ENCODE data around the gene AFG3L2. TPM values are rescaled to one million over a fixed set of nuclear protein-coding genes. Genes with fewer than 3 reads are reported as not detected.
"Not testable (repeated sequence)": the region's sequence is repeated elsewhere in the genome, so short reads cannot be mapped to it uniquely, and the experiment has no call there.

AFG3L2 gene
- total RNA-seq, 1 donor, result 52.1 TPM

DNA sequence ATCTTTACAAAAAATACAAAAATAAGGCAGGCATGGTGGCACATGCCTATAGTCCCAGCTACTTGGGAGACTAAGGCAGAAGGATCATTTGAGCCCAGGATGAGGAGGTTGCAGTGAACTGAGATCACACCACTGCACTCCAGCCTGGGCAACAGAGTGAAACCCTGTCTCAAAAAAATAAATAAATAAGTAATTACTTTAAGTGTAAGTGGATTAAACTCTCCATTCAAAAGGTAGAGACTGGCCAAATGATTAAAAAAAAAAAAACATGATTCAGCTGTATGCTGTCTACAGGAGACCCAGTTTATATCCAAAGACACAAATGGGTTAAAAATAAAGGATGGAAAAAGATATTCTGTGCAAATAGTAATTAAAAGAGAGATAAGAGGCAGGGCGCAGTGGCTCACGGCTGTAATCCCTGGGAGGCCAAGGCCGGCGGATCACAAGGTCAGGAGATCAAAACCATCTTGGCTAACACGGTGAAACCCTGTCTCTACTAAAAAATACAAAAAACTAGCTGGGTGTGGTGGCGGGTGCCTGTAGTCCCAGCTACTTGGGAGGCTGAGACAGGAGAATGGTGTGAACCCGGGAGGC lies 5.3 kb upstream of the AFG3L2 start:
- not testable (repeated sequence) for H3K27me3 ChIP-seq (ENCODE audit: insufficient read depth, low read length); H3K4me3 ChIP-seq (ENCODE audit: low read length); H3K4me1 ChIP-seq (ENCODE audit: insufficient read depth, low read length); H3K9me3 ChIP-seq (ENCODE audit: low read depth, low read length)

DNA sequence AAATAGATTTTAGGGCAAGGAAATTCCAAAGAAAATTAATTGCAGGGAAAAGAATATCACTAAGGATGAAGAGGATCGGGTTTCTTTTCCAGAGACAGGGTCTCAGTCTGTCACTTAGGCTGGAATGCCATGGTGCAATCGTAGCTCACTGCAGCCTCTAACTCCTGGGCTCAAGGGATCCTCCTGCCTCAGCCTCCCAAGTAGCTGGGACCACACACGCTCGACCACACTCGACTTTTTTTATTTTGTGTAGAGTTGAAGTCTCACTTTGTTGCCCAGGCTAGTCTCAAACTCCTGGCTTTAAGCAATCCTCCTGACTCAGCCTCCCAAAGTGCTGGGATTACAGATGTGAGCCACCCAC lies 1.2 kb upstream of the AFG3L2 start:
- not testable (repeated sequence) for H3K9me3 ChIP-seq (ENCODE audit: low read depth, low read length)

DNA sequence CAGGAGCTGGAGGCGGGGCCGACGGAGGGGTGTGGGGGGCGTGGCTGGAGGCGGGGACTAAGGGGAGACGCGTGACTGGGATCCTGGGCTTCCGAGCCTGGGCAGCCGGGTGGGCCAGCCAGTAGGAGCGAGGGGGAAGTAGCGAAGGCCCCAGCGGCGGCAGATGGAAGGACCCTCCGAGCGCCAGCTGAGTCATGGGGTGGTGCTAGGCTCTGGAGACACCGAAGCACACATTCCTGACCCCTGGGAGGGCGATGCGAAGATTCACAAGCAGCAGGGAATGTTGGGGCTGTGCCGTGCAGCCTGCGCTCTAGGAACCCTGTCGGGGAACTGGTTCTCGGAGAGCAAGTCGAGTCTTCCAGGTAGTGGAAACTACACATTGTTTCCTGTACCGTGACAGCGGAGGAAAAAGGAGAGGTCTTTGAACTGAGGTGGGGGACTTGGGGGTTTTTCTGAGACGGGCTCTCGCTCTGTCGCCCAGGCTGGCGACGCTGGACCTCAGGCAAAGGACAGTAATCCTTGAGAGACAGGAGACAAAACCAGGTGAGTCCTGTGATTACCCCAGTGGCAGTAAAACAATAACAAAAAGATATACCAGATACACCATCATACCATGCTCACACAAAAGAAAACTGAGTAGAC lies 650 bp upstream of the AFG3L2 start:
- Histone ChIP-seq H3K4me1 (ENCODE audit: insufficient read depth, low read length) (peaks cover 39% of the 10 kb centered on the region), H3K27me3 (ENCODE audit: insufficient read depth, low read length) (no peaks in the 10 kb centered on the region), H3K9me3 (ENCODE audit: low read depth, low read length) (no peaks in the 10 kb centered on the region), H3K4me3 (ENCODE audit: low read length) (peak overlapping the region; percentile 49)

More for the DNA sequence above, 1.2 kb upstream of the AFG3L2 start:
- H3K27me3 ChIP-seq (ENCODE audit: insufficient read depth, low read length), result not testable (repeated sequence)
- peak overlapping the region; percentile 49 for H3K4me3 ChIP-seq (ENCODE audit: low read length)
- H3K4me1 ChIP-seq (ENCODE audit: insufficient read depth, low read length), result peaks cover 37% of the 10 kb centered on the region

DNA sequence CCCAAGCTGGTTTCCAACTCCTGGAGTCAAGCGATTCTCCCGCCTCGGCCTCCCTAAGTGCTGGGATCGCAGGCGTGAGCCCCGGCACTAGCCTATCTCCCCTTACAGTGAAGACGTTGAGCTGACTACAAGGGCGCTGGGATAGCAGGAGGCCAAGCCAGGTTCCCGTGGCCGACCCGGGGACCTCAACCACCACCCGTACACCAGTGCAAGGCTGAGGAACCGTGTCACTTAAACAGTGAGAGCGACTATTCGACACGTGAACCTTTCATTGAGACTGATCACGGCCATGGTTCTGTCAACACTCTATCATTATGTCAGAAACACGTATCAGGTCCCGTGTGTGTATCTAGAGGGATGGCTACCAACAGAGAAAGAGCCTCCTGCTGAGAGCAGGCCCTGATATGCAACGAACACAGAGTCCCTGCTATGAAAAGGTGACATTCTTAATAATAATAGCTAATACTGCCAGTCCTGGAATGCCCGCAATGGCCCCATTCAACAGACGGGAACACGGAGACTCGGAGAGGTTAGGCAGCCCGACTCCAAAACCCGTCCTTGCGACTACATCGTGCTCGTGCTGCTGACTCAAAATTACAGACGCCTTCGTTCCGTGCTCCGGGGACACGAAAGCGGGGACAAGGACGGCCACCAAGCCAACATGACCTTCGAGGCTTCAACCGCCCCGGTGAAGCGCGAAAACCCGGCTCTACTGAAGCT lies 833 bp downstream of the AFG3L2 start:
- H3K4me3 ChIP-seq (ENCODE audit: low read length), result peak overlapping the region; percentile 82
- H3K9me3 ChIP-seq (ENCODE audit: low read depth, low read length), result no peaks in the 10 kb centered on the region
- H3K27me3 ChIP-seq (ENCODE audit: insufficient read depth, low read length), result no peaks in the 10 kb centered on the region
- peaks cover 39% of the 10 kb centered on the region for H3K4me1 ChIP-seq (ENCODE audit: insufficient read depth, low read length)

DNA sequence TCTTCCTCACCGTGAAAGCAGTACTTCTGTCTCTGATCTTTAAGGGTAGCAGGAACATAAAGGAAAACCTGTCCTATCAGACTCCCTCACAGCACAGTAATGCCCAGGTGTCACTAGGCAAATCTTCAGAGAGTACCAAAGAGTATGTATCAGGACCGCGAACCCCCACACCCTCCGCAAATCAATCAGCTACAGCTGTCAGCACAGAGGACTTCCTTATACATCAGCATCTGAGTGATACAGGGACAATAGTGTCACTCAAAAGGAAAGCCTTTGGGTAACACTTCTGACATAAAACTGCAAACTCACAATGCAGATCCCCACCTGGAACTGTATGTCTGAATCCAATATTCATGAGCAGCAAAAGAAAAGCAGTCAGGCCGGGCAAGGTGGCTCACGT lies 2.6 kb downstream of the AFG3L2 start:
- Histone ChIP-seq H3K27me3 (ENCODE audit: insufficient read depth, low read length) (no peaks in the 10 kb centered on the region), H3K4me1 (ENCODE audit: insufficient read depth, low read length) (peaks cover 39% of the 10 kb centered on the region), H3K4me3 (ENCODE audit: low read length) (no peak overlapping the region), H3K9me3 (ENCODE audit: low read depth, low read length) (no peaks in the 10 kb centered on the region)

DNA sequence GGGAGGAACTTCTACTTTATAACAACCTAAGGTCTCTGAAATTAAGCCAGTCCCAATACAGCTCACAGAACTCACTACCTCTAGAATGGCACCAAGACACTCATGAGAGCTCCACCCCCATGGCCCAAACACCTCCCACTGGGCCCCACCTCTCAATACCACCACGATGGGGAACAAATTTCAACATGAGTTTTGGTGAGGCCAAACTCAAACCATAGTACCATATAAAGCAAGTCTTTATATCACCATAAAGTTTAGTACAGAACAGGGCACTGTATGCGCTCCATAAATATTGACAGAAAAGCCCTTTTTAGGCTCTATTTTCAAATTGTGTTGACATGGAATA lies 3.3 kb downstream of the AFG3L2 start:
- Histone ChIP-seq H3K4me1 (ENCODE audit: insufficient read depth, low read length) (peaks cover 39% of the 10 kb centered on the region), H3K27me3 (ENCODE audit: insufficient read depth, low read length) (no peaks in the 10 kb centered on the region), H3K9me3 (ENCODE audit: low read depth, low read length) (no peaks in the 10 kb centered on the region), H3K4me3 (ENCODE audit: low read length) (no peak overlapping the region)

DNA sequence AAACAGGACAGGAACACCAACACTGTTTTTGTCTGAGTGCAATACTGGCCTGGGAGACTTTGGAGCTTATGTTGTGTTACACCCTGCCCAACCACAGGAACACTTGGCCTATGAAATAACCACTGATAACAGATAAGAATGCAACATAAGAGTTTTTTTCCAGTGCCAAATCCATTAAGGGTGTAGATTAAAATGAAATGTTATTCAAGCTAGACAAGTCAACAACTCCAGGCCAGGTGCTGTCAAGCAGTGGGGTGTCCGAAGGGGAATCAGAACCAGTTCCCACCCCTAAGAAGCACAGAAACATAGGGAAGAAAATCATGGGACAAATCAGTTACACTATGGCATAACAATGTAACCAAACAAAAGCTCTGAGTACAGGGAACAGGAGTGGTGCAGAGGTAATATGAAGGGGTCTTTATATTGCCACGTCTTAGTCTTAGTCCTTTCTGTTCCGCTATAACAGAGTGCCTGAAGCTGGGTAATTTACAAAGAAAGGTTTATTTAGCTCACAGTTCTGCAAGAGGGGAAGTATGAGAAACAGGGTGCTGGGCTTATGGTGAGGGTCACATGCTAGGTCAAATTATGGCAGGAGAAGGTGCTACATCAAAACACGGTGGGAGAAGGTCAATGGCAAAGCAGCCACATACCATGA lies 3.8 kb downstream of the AFG3L2 start:
- H3K27me3 ChIP-seq (ENCODE audit: insufficient read depth, low read length), result no peaks in the 10 kb centered on the region
- H3K4me1 ChIP-seq (ENCODE audit: insufficient read depth, low read length), result peaks cover 39% of the 10 kb centered on the region
- no peaks in the 10 kb centered on the region for H3K9me3 ChIP-seq (ENCODE audit: low read depth, low read length)
- no peak overlapping the region for H3K4me3 ChIP-seq (ENCODE audit: low read length)

DNA sequence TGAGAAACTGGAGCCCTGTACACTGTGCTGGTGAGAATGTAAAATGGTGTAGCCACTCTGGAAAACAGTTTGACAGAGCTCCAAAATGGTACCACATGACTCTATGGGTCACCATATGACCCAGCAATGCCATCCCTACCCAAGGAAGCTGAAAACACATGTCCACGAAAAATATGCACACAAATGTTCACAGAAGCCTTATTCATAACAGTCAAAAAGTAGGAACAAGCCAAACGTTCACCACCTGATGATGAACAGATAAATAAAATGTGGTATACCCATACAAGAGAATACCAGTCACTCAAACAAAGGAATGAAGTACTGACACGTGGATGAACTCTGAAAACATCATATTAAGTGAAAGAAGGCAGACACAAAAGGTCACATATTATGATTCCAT lies 4.6 kb downstream of the AFG3L2 start:
- H3K9me3 ChIP-seq (ENCODE audit: low read depth, low read length), result no peaks in the 10 kb centered on the region
- no peaks in the 10 kb centered on the region for H3K27me3 ChIP-seq (ENCODE audit: insufficient read depth, low read length)
- H3K4me1 ChIP-seq (ENCODE audit: insufficient read depth, low read length), result peaks cover 32% of the 10 kb centered on the region
- no peak overlapping the region for H3K4me3 ChIP-seq (ENCODE audit: low read length)

DNA sequence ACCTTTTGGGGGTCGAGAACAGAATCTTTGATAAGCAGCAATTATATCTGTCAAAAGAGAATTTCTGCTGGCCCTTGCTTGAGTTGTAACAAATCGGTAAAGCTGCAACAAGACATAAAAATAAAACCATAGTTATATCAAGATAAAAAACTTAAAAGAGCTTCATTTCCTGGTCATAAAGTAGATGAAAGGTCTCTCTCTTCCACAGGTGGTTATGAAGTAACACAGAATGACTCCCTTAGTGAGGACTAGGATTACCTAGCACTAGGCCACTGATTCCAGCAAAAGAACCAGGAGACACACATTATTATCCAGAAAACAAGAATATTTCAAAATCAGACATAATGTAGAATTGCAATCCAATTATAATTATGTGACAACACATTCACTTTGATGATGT lies 5.4 kb downstream of the AFG3L2 start:
- Histone ChIP-seq H3K4me3 (ENCODE audit: low read length) (no peak overlapping the region), H3K4me1 (ENCODE audit: insufficient read depth, low read length) (peaks cover 30% of the 10 kb centered on the region), H3K27me3 (ENCODE audit: insufficient read depth, low read length) (no peaks in the 10 kb centered on the region), H3K9me3 (ENCODE audit: low read depth, low read length) (no peaks in the 10 kb centered on the region)

DNA sequence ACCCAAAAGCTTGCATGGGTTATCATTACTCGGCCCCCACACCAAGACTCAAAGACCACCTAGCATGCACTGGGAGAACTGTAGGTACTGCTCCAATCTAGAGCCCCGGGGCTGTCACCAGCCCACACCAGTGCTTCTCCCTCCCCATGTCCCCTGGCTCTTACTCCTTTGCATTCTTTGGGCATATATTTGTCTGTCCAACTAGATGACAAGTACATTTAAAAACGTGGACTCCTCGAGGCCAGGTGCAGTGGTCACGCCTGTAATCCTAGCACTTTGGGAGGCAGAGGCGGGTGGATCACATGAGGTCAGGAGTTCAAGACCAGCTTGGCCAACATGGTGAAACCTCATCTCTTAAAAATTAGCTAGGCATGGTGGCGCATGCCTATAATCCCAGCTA lies 7.8 kb downstream of the AFG3L2 start:
- Histone ChIP-seq H3K9me3 (ENCODE audit: low read depth, low read length) (no peaks in the 10 kb centered on the region), H3K4me3 (ENCODE audit: low read length) (no peak overlapping the region), H3K4me1 (ENCODE audit: insufficient read depth, low read length) (peaks cover 9% of the 10 kb centered on the region), H3K27me3 (ENCODE audit: insufficient read depth, low read length) (no peaks in the 10 kb centered on the region)

DNA sequence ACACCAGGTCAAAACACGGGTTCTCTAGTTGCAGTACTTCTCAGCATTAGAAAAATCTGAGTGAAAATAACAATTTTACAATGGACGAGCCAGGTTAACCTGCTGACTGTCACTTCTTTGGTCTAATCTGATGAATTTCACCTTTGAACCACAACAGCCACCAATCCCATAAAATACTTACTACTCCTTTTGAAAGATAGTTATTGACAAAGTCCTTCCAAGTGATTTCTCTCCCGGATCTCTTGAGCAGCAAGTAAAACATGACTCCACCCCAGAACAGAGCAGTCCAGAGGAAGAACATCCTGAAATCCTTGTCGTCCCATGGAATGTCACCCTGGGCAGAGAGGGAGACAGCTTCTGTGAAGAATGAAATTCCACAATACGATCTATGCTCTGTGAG lies 10.2 kb downstream of the AFG3L2 start:
- Histone ChIP-seq H3K27me3 (ENCODE audit: insufficient read depth, low read length) (no peaks in the 10 kb centered on the region), H3K4me1 (ENCODE audit: insufficient read depth, low read length) (peaks cover 6% of the 10 kb centered on the region), H3K9me3 (ENCODE audit: low read depth, low read length) (no peaks in the 10 kb centered on the region), H3K4me3 (ENCODE audit: low read length) (no peak overlapping the region)

DNA sequence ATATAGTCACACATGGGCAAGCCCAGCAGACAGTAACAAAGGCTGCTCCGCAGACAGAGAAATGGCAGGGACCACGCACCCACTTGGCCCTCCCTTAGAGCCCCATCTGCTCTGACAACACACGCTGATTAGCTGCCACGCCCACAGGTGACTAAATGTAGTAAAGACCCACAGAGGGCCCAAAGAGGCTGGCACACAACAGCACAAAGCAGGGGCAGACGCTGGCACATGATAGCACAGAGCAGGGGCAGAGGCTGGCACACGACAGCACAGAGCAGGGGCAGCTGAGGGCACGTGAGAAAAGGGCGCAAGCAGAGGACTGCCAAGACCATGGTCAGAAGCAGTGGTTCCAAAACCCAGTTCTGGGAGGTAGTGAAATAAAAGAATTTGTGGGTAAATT lies 10.6 kb downstream of the AFG3L2 start:
- Histone ChIP-seq H3K27me3 (ENCODE audit: insufficient read depth, low read length) (no peaks in the 10 kb centered on the region), H3K4me1 (ENCODE audit: insufficient read depth, low read length) (peaks cover 6% of the 10 kb centered on the region), H3K9me3 (ENCODE audit: low read depth, low read length) (no peaks in the 10 kb centered on the region), H3K4me3 (ENCODE audit: low read length) (no peak overlapping the region)

DNA sequence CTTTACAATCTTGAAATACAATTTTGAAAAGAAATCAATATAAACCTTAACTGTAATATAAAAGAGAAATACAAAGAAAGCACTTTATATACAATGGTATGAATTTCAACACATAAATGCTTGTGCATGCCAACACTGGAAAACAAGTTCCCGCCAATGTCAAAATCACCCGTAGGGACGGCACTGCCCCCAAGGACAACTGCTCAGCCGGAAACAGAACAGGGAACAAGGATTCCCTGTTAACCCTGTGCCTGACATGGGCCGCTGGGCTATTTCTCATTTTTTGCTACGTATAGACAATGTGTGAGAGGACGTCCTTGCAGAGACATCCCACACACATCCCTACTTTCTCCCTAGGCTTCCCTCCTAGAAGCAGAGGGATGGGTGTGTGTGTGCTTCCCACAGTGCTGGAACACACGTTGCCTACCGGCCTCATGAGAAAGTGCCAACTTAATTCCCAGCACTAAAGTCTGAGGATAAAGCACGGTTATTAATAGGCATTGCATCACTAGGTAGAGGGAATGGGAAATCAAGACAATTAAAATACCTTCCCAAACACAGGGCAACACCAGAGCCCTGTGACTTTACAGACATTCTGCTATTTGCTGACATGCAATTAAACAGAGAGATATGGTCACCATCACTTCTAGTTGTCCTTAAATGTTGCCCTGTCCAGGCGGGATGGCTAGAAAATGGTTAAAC lies 14.4 kb downstream of the AFG3L2 start:
- no peak overlapping the region for H3K4me3 ChIP-seq (ENCODE audit: low read length)
- H3K4me1 ChIP-seq (ENCODE audit: insufficient read depth, low read length), result peaks cover 6% of the 10 kb centered on the region
- no peaks in the 10 kb centered on the region for H3K9me3 ChIP-seq (ENCODE audit: low read depth, low read length)
- H3K27me3 ChIP-seq (ENCODE audit: insufficient read depth, low read length), result no peaks in the 10 kb centered on the region

DNA sequence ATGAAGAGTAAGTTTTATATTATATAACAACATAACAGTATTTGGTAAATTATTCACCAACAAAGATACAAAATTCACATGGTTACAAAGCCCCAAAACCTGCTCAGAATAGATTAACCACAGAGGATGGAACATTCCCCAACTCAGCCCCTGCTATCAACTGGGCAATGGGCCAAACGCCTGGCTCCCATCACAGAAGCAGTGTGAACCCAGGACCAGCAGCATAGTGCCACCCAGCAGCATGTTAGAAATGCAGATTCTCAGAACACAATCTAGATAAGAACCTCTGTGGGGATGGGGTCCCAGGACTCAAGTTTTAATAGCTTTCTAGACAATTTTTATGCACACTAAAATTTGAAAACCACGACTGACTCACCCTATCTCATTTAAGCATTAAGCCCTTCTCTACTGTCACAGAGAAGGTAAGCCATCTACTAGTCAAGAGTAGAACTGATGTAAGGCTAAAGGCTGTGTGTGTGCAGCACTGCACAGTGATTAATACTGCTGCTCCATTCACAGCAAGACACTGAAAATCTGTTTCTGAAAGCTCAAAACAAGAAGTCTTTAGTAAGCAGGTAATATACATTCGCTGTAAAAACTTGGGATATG lies 15.2 kb downstream of the AFG3L2 start:
- peaks cover 6% of the 10 kb centered on the region for H3K4me1 ChIP-seq (ENCODE audit: insufficient read depth, low read length)
- no peaks in the 10 kb centered on the region for H3K27me3 ChIP-seq (ENCODE audit: insufficient read depth, low read length)
- H3K4me3 ChIP-seq (ENCODE audit: low read length), result no peak overlapping the region
- H3K9me3 ChIP-seq (ENCODE audit: low read depth, low read length), result no peaks in the 10 kb centered on the region

DNA sequence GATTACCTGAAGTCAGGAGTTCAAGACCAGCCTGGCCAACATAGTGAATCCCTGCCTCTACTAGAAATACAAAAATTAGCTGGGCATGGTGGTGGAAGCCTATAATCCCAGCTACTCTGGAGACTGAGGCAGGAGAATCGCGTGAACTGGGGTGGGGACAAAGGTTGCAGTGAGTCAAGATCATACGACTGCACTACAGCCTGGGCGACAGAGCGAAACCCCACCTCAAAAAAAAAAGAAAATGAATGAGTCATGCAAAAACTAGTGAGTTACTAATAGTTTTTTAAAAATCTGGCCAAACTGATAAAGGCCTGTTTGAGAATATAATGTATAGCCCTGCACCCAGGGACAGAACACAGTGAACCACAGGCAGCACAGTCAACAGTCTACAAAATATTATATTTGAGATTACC lies 17.5 kb downstream of the AFG3L2 start:
- H3K4me1 ChIP-seq (ENCODE audit: insufficient read depth, low read length), result peaks cover 6% of the 10 kb centered on the region
- H3K27me3 ChIP-seq (ENCODE audit: insufficient read depth, low read length), result no peaks in the 10 kb centered on the region
- no peaks in the 10 kb centered on the region for H3K9me3 ChIP-seq (ENCODE audit: low read depth, low read length)
- H3K4me3 ChIP-seq (ENCODE audit: low read length), result no peak overlapping the region

Data from mononuclear cell (primary cell).